Lower leg skin (tissue), 4 donors: Measurements from ENCODE around the gene PLXNA3. TPM values are rescaled to one million over a fixed set of nuclear protein-coding genes. Genes with fewer than 3 reads are reported as not detected.

Source experiments
- DNase-seq, 2 donors: peaks; one replicate each; pipeline ENCODE4 v3.0.0-alpha.2; 2019; ENCODE audit warnings: low spot score in 2 of 2
- H3K4me3 ChIP-seq: fragments of 200-600 bp; sonication (generic); 2 replicates; pipeline ENCODE4 v1.5.1; 2017; ENCODE audit warnings: mild to moderate bottlenecking, low read depth; ENCODE audit not compliant: poor library complexity, severe bottlenecking
- POLR2A ChIP-seq, 2 donors: fragments of 450-650 bp; IDR thresholded peaks; one replicate each; pipeline ENCODE4 v1.6.1; 2016 to 2017; ENCODE audit warnings: antibody characterized with exemption in 2 of 2, mild to moderate bottlenecking in 1 of 2, moderate library complexity in 1 of 2
- WGBS, 2 donors: methylation state at CpG; one replicate each; pipeline ENCODE4 v1.1.5; 2018; 5-methylcytosine and 5-hydroxymethylcytosine counted together
- intact Hi-C: fragments of 100-400 bp; cut with DNase I; formaldehyde crosslinking; loops from one replicate; pipeline ENCODE4 v1.15.0; 2023; ENCODE audit warnings: low total_unique reads
- total RNA-seq, 4 donors: library from RNA; depleted of rRNA; stranded (reverse); fragments of >200 nt; gene quantifications; one replicate each; pipeline ENCODE4 v1.1.0, GENCODE V29; 2016
- TF ChIP-seq, protein P1 (sequence below), 3 donors: fragments of 450-650 bp; IDR thresholded peaks; one replicate each; pipeline ENCODE4 v1.5.1; 2016; ENCODE audit warnings: antibody characterized with exemption in 3 of 3, mild to moderate bottlenecking in 3 of 3, moderate library complexity in 2 of 3

Gene PLXNA3
- total RNA-seq, 4 donors from 2014 or later = 10.2 to 30.2 (median 13.5) TPM

DNA sequence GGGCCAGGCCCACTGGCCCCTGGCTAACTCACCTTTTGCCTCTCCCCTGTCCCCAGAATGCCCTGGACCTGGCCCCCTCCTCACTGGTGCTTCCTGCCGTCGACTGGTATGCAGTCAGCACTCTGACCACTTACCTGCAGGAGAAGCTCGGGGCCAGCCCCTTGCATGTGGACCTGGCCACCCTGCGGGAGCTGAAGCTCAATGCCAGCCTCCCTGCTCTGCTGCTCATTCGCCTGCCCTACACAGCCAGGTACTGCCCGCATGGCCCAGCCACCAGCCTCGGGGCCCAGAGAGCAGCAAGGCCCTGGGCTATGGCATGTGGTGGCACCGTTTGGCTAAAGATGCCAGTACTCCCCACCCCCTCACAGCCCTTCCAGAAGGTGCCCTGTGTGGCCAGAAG lies 25.9 kb upstream of the PLXNA3 start:
- no peak overlapping the region for H3K4me3 ChIP-seq
- WGBS, 2 donors = 80 to 87% methylated on average over 2 to 8 of the region's 8 CpGs
- TF ChIP-seq POLR2A (IDR thresholded peaks at IDR 0.05) = no peak
- TF ChIP-seq, protein P1, sequence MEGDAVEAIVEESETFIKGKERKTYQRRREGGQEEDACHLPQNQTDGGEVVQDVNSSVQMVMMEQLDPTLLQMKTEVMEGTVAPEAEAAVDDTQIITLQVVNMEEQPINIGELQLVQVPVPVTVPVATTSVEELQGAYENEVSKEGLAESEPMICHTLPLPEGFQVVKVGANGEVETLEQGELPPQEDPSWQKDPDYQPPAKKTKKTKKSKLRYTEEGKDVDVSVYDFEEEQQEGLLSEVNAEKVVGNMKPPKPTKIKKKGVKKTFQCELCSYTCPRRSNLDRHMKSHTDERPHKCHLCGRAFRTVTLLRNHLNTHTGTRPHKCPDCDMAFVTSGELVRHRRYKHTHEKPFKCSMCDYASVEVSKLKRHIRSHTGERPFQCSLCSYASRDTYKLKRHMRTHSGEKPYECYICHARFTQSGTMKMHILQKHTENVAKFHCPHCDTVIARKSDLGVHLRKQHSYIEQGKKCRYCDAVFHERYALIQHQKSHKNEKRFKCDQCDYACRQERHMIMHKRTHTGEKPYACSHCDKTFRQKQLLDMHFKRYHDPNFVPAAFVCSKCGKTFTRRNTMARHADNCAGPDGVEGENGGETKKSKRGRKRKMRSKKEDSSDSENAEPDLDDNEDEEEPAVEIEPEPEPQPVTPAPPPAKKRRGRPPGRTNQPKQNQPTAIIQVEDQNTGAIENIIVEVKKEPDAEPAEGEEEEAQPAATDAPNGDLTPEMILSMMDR (IDR thresholded peaks at IDR 0.05) = no peak
- intact Hi-C loops = no loop called here
- DNase-seq = no peak

DNA sequence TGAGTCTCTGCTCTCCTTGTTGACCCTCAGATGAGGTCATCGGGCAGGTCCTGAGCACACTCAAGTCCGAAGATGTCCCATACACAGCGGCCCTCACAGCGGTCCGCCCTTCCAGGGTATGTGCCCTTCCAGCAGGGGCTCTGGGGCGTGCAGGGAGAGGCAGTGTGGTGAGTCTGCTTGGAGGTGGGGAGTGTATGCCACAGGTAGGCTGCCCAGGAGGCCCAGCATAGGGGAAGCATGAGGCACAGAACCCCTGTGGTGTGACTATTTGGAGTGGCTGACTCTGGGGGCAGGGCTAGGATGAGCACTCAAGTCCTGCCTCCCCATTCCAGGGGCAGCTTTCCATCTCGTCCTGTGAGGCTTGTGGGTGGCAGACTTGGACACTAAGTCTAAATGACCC lies 24.5 kb upstream of the PLXNA3 start:
- TF ChIP-seq, protein P1 (IDR thresholded peaks at IDR 0.05) = no peak
- no peak for TF ChIP-seq POLR2A (IDR thresholded peaks at IDR 0.05)
- DNase-seq = no peak
- no peak overlapping the region for H3K4me3 ChIP-seq
- intact Hi-C loops = no loop called here
- 79% methylated on average over 7 of the region's 7 CpGs; no CpG with 5 or more reads in 1 of the 2 donors for WGBS, 2 donors

DNA sequence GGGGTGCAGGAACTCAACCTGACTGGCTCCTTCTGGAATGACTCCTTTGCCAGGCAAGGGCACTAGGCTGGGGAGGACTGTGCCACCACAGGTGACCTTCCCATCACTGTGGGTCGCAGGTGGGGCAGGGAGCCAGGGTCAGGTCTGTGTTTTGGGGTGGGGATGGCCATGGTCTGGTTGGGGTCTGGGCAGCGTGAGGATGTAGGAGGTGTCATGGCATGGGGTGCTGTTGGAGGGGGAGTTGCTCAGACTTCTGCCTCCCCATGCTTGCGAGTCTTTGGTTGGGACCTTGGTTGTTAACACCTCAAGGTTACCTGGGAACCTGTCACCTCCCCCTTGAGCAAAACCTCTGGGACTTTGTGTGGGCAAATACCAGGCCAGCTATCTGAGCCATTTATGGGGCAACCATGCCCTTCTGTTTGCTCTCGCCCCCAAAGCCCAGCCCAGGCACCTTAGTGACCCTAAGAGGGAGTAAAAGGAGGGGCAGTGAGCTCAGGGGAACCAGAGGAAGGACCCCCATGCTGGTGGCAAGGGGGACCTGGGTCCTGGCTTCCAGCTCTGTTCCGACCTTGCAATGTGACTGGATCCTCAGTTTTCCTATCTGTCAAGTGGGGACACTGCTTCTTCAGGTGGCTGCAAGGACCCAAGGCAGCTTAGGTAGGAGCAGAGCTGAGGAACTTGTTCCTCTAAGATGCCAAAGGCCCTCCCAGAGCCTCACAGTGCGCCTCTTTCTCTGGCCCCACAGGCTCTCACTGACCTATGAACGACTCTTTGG lies 23.5 kb upstream of the PLXNA3 start:
- TF ChIP-seq POLR2A (IDR thresholded peaks at IDR 0.05) = no peak
- TF ChIP-seq, protein P1 (IDR thresholded peaks at IDR 0.05) = no peak
- WGBS, 2 donors = 82 to 100% methylated on average over 3 to 7 of the region's 7 CpGs
- no peak for DNase-seq
- intact Hi-C loops = no loop called here
- no peak overlapping the region for H3K4me3 ChIP-seq

DNA sequence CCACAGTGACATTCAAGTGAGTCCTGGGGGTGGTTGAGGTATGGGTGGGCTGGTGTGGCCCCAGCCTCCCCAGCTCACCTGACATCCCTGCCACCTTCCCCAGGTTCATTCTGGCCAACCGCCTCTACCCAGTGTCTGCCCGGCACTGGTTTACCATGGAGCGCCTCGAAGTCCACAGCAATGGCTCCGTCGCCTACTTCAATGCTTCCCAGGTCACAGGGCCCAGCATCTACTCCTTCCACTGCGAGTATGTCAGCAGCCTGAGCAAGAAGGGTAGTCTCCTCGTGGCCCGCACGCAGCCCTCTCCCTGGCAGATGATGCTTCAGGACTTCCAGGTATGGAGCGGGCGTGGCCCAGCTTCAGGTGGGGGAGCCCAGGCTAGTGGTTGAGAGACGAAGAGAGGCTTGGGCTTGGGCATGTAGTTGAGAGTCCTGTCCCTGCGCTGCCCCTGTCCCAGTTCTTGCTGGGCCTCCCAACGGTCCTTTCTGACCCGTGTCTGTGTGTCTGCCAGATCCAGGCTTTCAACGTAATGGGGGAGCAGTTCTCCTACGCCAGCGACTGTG lies 22.8 kb upstream of the PLXNA3 start:
- TF ChIP-seq, protein P1 (IDR thresholded peaks at IDR 0.05) = no peak
- no peak for TF ChIP-seq POLR2A (IDR thresholded peaks at IDR 0.05)
- WGBS, 2 donors = 90 to 93% methylated on average over 17 to 19 of the region's 19 CpGs
- intact Hi-C loops = no loop called here
- DNase-seq = no peak
- H3K4me3 ChIP-seq = no peak overlapping the region

DNA sequence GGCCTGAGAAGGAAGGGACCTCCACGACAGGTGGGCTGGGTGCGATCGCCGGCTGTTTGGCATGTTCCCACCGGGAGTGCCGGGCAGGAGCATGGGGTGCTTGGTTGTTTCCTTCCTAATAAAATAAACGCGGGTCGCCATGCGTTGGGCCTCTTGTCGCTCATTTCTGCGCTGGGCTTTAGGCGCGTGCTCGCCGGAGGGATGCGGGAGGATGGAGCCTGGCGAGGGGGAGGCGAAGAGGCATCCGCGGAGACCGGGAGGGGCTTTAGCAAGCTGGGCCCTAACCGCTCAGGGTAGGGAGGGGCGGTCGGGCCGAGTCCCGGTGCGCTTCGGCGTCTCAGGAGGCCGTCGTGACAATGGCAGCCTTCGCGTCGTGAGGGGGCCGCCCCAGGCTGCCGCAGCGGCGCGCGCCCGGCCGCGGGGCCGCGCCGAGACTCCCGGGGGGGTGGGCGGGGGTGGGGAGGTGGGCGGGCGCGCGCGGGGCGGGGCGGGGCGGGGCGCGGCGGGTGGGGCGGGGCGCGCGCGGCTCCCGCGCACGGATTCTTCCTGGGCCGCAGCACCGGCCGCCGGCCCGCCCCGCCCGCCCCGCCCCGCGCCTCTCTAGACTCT lies 21.6 kb upstream of the PLXNA3 start:
- H3K4me3 ChIP-seq = peak overlapping the region; percentile 32
- intact Hi-C loops = no loop called here
- WGBS, 2 donors = 23 to 58% methylated on average over 8 to 23 of the region's 78 CpGs
- TF ChIP-seq POLR2A (IDR thresholded peaks at IDR 0.05) = no peak
- TF ChIP-seq, protein P1 (IDR thresholded peaks at IDR 0.05) = no peak
- no peak for DNase-seq
